HL-60 (cell line): Measurements from ENCODE around the gene MYF5.
A peak's percentile ranks its signal among the peaks of the same experiment; 100 is the strongest.

ENCODE experiments used
- DNase-seq, 2 experiments: peaks; one replicate each; pipeline ENCODE4 v3.0.0-alpha.2; 2010 to 2020; ENCODE audit warnings: low read depth in 1 of 2, low spot score in 1 of 2
- H3K27ac ChIP-seq: fragments of 250-450 bp; sonication (Bioruptor Pico); replicated peaks from 2 replicates; pipeline ENCODE4 v1.5.1; 2020; ENCODE audit warnings: mild to moderate bottlenecking, moderate library complexity
- H3K27me3 ChIP-seq: fragments of 250-450 bp; sonication (Bioruptor Pico); 2 replicates; pipeline ENCODE4 v1.5.1; 2021; ENCODE audit warnings: mild to moderate bottlenecking, moderate library complexity; ENCODE audit not compliant: insufficient read depth, poor library complexity, severe bottlenecking
- H3K4me3 ChIP-seq: replicated peaks from 2 replicates; pipeline ENCODE4 v1.5.1; 2011; ENCODE audit warnings: mild to moderate bottlenecking, control low read depth, low read length; ENCODE audit not compliant: insufficient read depth
- GABPA ChIP-seq: IDR thresholded peaks from 2 replicates; pipeline ENCODE4 v1.6.1; 2012; ENCODE audit warnings: low read depth
- POLR2AphosphoS5 ChIP-seq: IDR thresholded peaks from 2 replicates; pipeline ENCODE4 v1.6.1; 2012; ENCODE audit warnings: low read depth
- REST ChIP-seq: IDR thresholded peaks from 2 replicates; pipeline ENCODE4 v1.6.1; 2012; ENCODE audit warnings: low read depth; ENCODE audit not compliant: insufficient replicate concordance
- SPI1 ChIP-seq: IDR thresholded peaks from 2 replicates; pipeline ENCODE4 v1.6.1; 2012; ENCODE audit warnings: low read depth, mild to moderate bottlenecking, borderline replicate concordance
- TF ChIP-seq, protein P1 (sequence below): IDR thresholded peaks from one replicate; pipeline ENCODE4 v1.5.1; 2011; ENCODE audit warnings: low read length, control low read depth, inconsistent platforms; ENCODE audit not compliant: insufficient read depth

The MYF5 gene

DNA sequence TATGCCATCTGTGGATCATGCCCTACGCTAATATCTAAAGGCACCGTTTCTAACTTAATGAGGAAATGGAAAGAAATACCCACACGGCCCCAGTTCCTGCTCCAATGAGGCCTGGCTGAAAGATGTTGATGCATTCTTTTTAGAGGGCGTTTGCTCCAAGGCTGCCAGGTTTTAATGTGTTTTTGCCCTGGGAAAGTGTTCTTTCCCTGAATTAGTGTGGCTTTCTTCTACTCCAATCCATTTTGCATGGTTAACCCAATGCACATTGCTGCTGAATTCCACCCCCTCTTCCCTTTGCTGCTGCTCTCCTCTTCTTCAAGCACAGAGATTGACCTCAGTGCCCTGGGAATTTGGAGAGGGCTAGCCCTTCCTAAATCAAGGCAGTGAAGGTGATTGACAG, 1.1 kb downstream of the MYF5 start:
- no peak for DNase-seq
- Histone ChIP-seq H3K4me3 (no peak overlapping the region), H3K27me3 (peaks cover 32% of the 10 kb centered on the region), H3K27ac (no peak overlapping the region)
- TF ChIP-seq, protein P1, sequence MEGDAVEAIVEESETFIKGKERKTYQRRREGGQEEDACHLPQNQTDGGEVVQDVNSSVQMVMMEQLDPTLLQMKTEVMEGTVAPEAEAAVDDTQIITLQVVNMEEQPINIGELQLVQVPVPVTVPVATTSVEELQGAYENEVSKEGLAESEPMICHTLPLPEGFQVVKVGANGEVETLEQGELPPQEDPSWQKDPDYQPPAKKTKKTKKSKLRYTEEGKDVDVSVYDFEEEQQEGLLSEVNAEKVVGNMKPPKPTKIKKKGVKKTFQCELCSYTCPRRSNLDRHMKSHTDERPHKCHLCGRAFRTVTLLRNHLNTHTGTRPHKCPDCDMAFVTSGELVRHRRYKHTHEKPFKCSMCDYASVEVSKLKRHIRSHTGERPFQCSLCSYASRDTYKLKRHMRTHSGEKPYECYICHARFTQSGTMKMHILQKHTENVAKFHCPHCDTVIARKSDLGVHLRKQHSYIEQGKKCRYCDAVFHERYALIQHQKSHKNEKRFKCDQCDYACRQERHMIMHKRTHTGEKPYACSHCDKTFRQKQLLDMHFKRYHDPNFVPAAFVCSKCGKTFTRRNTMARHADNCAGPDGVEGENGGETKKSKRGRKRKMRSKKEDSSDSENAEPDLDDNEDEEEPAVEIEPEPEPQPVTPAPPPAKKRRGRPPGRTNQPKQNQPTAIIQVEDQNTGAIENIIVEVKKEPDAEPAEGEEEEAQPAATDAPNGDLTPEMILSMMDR, result no peak

DNA sequence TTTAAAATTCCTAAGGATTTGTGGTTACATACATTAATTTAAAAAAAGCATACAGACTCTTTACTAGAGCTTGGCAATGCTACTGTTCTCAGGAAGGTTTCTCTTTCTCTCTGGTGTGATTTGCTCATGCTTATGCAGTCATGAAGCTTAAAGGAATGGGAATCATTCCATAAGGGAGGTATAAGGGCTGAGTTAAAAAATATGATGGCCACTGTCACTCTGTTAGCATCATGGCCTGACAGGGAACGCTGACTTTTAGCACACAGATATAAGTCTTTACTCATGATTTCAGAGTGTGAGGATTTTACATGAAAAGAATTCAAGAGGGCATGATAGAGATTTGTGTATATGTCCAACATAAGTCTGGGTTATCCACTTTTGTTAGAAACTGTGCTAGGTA, 3.8 kb downstream of the MYF5 start:
- no peak for TF ChIP-seq GABPA
- TF ChIP-seq, protein P1, result no peak
- no peak for TF ChIP-seq POLR2AphosphoS5
- TF ChIP-seq REST, result no peak
- no peak for TF ChIP-seq SPI1
- no peak overlapping the region for H3K4me3 ChIP-seq
- H3K27ac ChIP-seq, result no peak overlapping the region
- no peak for DNase-seq
- H3K27me3 ChIP-seq, result peaks cover 10% of the 10 kb centered on the region

DNA sequence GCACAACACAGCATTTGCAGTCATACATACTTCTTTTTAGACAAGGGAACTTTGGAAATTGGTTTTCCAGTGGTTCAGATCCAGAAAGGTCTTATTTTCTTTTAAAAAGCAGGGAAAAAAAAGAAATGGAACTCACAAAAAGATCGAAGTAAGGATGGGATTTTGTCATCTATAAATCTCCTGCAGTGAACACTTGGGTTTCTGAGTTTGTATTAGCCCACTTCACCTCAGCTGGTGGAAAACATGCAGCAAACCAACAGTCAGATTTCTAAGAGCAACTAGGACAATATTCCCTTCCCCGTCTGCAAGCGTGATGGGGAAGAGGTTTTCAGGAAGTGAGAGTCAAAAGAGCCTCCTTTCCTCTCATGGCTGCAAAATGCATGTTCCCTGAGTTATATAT, 4.6 kb downstream of the MYF5 start:
- no peak for DNase-seq
- peaks cover 7% of the 10 kb centered on the region for H3K27me3 ChIP-seq
- no peak overlapping the region for H3K4me3 ChIP-seq
- no peak overlapping the region for H3K27ac ChIP-seq
- TF ChIP-seq SPI1, result peak; percentile 37; the same call in 1 of the 2 replicates
- no peak for TF ChIP-seq GABPA
- TF ChIP-seq, protein P1, result no peak
- TF ChIP-seq REST, result no peak

- no peak for DNase-seq
- TF ChIP-seq POLR2AphosphoS5 (no peak), REST (no peak), GABPA (no peak)
- H3K27me3 ChIP-seq, result peaks cover 11% of the 10 kb centered on the region
Observed at GRCh38 chr12:80745851-80746505, 29.3 kb downstream of the MYF5 start.

More at GRCh38 chr12:80745851-80746505, 29.3 kb downstream of the MYF5 start:
- H3K27ac ChIP-seq, result no peak overlapping the region
- H3K4me3 ChIP-seq, result no peak overlapping the region
